Measurements from ENCODE around the gene PDXK.
"Not testable (repeated sequence)": the region's sequence is repeated elsewhere in the genome, so short reads cannot be mapped to it uniquely, and the experiment has no call there.

Gene PDXK

GRCh38 chr21:43697758-43698643 lies 20.9 kb upstream of the PDXK start:
- no peak for DNase-seq

- DNase-seq, result not testable (repeated sequence)
These were observed 19.5 kb upstream of the PDXK start for GRCh38 chr21:43699492-43699777.

- DNase-seq, result no peak
These were observed 18.9 kb upstream of the PDXK start for GRCh38 chr21:43699933-43700599.

- DNase-seq, result no peak
These were observed 16.8 kb upstream of the PDXK start for GRCh38 chr21:43701936-43702784.

GRCh38 chr21:43702785-43703034 lies 16.2 kb upstream of the PDXK start:
- DNase-seq, result no peak

GRCh38 chr21:43703035-43703880 lies 15.7 kb upstream of the PDXK start:
- DNase-seq, result peak in 1 of 2 donors; percentile 42

GRCh38 chr21:43707462-43707861 lies 11.5 kb upstream of the PDXK start:
- DNase-seq, result no peak

GRCh38 chr21:43708745-43709381 lies 10.1 kb upstream of the PDXK start:
- no peak for DNase-seq

- no peak for DNase-seq
These were observed 6.5 kb upstream of the PDXK start for GRCh38 chr21:43712268-43712942.

- DNase-seq, result not testable (repeated sequence)
These were observed 5.8 kb upstream of the PDXK start for GRCh38 chr21:43713123-43713522.

- DNase-seq, result no peak
These were observed 2.4 kb upstream of the PDXK start for GRCh38 chr21:43716376-43717165.

GRCh38 chr21:43717166-43717853 lies 1.6 kb upstream of the PDXK start:
- no peak for DNase-seq

GRCh38 chr21:43717967-43718871 lies 710 bp upstream of the PDXK start:
- DNase-seq, result no peak

- peak in 1 of 2 donors; percentile 39 for DNase-seq
These were observed 1.0 kb downstream of the PDXK start for GRCh38 chr21:43719748-43720538.

GRCh38 chr21:43720539-43721166 lies 1.7 kb downstream of the PDXK start:
- DNase-seq, result no peak

- no peak for DNase-seq
These were observed 2.3 kb downstream of the PDXK start for GRCh38 chr21:43721206-43721605.

GRCh38 chr21:43721939-43722338 lies 3.0 kb downstream of the PDXK start:
- DNase-seq, result no peak

GRCh38 chr21:43723648-43724047 lies 4.7 kb downstream of the PDXK start:
- DNase-seq, result no peak

All from stimulated activated CD4-positive, alpha-beta T cell treated with anti-CD3 and anti-CD28 coated beads, Interleukin-2, amount 100 ng/mL, for 24 hours (primary cell).